ENCODE results near the gene SLC25A25.

SLC25A25 gene

DNA sequence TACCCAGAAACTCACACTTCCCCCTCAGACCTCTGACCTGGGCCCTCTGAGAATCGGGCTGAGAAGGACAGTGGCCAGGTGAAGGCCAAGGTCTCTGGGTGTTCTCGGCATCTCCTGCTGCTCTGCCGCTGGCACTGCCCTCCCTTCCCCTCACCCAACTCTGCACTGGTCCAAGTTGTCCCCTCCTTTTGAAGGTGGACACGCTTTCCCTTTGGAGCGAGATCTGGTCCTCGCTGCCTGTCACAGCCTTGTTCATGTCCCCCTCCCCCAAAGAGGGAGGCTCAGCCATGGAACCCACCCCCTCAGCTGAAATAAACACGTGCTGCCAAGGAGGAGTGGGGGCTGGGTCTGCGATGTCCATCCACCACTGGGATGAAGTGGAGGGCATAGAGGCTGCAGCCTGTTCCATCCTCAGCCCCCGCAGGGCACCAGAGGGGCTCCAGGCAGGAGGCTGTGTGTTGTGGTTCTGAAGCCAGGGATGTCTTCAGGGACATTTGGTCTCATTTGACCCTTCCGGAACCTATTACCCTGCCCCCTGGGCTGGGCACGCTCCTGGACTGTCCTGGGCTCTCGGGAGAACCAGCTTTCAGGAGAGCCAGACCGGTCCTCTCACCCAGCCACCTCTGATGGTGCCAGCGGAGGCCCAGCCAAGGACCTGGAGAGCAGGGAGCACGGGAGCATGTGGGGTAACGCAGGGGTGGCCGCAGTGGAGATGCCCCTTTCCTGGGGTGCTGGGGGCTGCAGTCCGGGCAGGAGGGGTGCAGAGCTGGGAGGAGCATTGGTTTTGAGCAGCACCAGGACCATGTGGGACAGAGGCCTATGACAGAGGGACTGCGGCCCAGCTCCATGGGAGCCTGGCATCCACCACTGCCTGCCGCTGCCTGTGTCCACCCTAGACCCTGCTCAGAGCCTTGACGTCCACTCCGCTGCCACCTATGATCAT lies 76.5 kb downstream of the SLC25A25 start:
- no peaks in the 10 kb centered on the region for H3K27me3 ChIP-seq (ENCODE audit: control insufficient read depth, insufficient read depth, low read length)
- H3K36me3 ChIP-seq (ENCODE audit: control insufficient read depth, insufficient read depth, low read length), result no peaks in the 10 kb centered on the region
- H3K4me1 ChIP-seq (ENCODE audit: control insufficient read depth, insufficient read depth, low read length), result no peaks in the 10 kb centered on the region
- no peak overlapping the region for H3K9ac ChIP-seq (ENCODE audit: low read depth, low read length)
- no peaks in the 10 kb centered on the region for H3K9me3 ChIP-seq (ENCODE audit: control insufficient read depth, insufficient read depth, low read length)
- H3K4me3 ChIP-seq (ENCODE audit: low read depth, low read length), result no peak overlapping the region

DNA sequence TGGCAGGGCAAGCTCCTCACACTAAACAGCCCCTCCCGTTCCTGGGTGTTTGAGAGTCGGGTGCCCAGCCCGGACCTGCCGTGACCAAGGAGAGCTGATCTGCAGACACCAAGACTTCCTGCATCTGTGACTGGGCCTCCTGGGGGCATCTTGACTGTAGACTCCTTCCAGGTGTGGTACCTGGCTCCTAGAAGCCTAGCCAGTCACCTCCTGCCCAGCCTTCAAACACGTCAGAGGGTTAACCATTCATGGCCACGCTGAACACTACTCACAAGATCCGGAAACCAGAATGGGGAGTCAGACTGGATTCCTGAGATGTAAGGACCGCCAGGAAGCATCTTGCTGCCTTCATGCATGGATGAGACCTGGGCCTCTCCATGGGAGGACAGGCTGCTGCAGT lies 77.5 kb downstream of the SLC25A25 start:
- Histone ChIP-seq H3K9me3 (ENCODE audit: control insufficient read depth, insufficient read depth, low read length) (no peaks in the 10 kb centered on the region), H3K36me3 (ENCODE audit: control insufficient read depth, insufficient read depth, low read length) (no peaks in the 10 kb centered on the region), H3K4me1 (ENCODE audit: control insufficient read depth, insufficient read depth, low read length) (no peaks in the 10 kb centered on the region), H3K27me3 (ENCODE audit: control insufficient read depth, insufficient read depth, low read length) (no peaks in the 10 kb centered on the region), H3K4me3 (ENCODE audit: low read depth, low read length) (no peak overlapping the region), H3K9ac (ENCODE audit: low read depth, low read length) (no peak overlapping the region)

DNA sequence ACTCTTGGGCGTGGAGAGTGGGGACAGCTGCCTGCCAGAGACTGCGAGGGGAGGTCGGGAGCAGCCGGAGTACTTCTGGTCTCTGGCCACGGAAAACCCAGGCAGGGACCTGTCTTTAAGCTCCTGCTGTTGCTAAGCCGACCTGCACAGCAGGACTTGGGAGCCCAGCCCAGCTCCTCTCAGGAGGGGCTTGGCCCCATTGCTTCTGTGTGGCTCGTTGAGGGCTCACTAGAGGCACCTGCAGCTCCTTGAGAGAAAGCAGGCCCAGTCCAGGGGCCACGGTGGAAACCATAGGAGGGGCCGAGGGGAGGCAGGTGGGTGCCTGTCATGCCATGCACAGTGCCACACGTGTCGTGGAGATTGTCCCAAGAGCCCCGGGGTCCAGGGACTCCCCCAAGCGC lies 77.9 kb downstream of the SLC25A25 start:
- peaks cover 1% of the 10 kb centered on the region for H3K4me1 ChIP-seq (ENCODE audit: control insufficient read depth, insufficient read depth, low read length)
- no peaks in the 10 kb centered on the region for H3K36me3 ChIP-seq (ENCODE audit: control insufficient read depth, insufficient read depth, low read length)
- H3K27me3 ChIP-seq (ENCODE audit: control insufficient read depth, insufficient read depth, low read length), result no peaks in the 10 kb centered on the region
- no peak overlapping the region for H3K9ac ChIP-seq (ENCODE audit: low read depth, low read length)
- no peaks in the 10 kb centered on the region for H3K9me3 ChIP-seq (ENCODE audit: control insufficient read depth, insufficient read depth, low read length)
- no peak overlapping the region for H3K4me3 ChIP-seq (ENCODE audit: low read depth, low read length)

DNA sequence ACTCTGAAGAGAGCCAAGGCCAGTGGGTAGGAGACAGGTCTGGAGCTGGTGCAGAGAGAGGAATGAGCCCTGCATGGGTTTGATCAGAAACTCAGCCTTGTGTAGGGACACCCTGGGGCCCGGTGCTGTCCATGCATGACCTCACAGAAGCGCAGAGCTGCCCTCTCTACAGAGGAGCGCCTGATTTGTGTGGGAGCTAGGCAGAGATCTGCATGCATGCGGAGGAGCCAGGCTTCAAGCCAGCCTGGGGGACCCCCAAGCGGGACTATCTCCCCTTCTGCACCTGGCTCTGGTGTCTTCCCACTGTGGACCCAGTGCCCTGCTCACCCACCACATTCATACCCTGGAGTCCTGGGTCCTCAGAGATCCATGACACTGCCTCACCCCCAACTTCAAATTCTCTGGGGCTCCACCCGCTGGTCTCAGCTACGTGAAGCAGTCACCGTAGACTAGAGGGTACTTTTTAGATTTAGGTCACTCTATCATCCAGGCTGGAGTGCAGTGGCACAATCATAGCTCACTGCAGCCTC lies 78.6 kb downstream of the SLC25A25 start:
- Histone ChIP-seq H3K9me3 (ENCODE audit: control insufficient read depth, insufficient read depth, low read length) (no peaks in the 10 kb centered on the region), H3K4me1 (ENCODE audit: control insufficient read depth, insufficient read depth, low read length) (peaks cover 2% of the 10 kb centered on the region), H3K27me3 (ENCODE audit: control insufficient read depth, insufficient read depth, low read length) (no peaks in the 10 kb centered on the region), H3K36me3 (ENCODE audit: control insufficient read depth, insufficient read depth, low read length) (no peaks in the 10 kb centered on the region), H3K9ac (ENCODE audit: low read depth, low read length) (no peak overlapping the region), H3K4me3 (ENCODE audit: low read depth, low read length) (no peak overlapping the region)

DNA sequence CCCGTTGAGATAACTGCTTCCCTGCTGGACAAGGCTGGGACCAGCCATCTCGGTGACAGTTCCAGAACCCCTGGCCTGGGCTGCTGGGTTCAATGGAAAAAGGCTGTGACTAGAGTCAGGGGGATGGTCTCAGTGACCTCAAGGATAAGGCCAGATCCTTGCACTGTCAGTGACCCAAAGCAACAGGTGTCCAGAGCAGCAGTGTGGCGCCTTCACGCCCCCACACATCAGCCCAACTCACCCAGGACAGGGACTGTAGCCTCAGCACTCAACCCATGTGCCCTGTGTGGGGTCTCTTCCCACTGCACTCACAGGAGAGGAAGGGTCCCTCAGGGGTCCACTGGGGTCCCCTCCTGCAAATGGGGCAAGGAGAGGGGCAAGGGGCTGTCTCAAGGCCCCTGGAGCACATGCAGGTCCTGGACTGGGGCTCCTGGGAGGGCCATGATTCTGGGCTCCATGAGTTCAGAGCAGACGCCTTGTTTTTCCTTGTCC lies 80.5 kb downstream of the SLC25A25 start:
- no peaks in the 10 kb centered on the region for H3K27me3 ChIP-seq (ENCODE audit: control insufficient read depth, insufficient read depth, low read length)
- no peak overlapping the region for H3K9ac ChIP-seq (ENCODE audit: low read depth, low read length)
- peaks cover 2% of the 10 kb centered on the region for H3K4me1 ChIP-seq (ENCODE audit: control insufficient read depth, insufficient read depth, low read length)
- H3K9me3 ChIP-seq (ENCODE audit: control insufficient read depth, insufficient read depth, low read length), result no peaks in the 10 kb centered on the region
- H3K4me3 ChIP-seq (ENCODE audit: low read depth, low read length), result no peak overlapping the region
- H3K36me3 ChIP-seq (ENCODE audit: control insufficient read depth, insufficient read depth, low read length), result no peaks in the 10 kb centered on the region

DNA sequence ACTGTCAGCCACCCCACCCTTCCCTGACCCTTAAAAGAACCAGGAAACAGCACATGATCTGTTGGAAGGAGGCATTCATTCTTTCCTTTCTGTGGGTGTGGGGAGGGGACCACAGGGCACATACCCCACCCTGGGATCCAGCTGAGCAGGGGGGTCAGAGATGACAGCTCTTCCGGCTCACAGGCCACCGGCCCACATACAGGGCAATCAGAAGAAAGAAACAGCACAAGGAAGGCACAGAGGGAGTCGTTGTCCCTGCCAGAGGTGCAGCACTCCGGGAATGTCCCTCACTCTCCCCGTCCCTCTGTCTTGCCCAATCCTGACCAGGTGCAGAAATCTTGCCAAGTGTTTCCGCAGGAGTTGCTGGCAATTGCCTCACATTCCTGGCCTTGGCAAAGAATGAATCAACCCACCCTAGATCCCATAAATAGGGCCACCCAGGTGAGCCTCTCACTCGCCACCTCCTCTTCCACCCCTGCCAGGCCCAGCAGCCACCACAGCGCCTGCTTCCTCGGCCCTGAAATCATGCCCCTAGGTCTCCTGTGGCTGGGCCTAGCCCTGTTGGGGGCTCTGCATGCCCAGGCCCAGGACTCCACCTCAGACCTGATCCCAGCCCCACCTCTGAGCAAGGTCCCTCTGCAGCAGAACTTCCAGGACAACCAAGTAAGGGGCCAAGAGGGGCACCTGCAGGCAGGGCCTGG lies 81.1 kb downstream of the SLC25A25 start, which contains the start of gene LCN2:
Gene LCN2, plus strand, starts transcription at position 453 of the 701 bp plus-strand sequence. Its CDS starts 73 bp downstream, at position 526.
- Histone ChIP-seq H3K9ac (ENCODE audit: low read depth, low read length) (no peak within 1 kb of the TSS), H3K4me1 (ENCODE audit: control insufficient read depth, insufficient read depth, low read length) (peaks cover 2% of the 10 kb centered on the region), H3K9me3 (ENCODE audit: control insufficient read depth, insufficient read depth, low read length) (no peaks in the 10 kb centered on the region)

DNA sequence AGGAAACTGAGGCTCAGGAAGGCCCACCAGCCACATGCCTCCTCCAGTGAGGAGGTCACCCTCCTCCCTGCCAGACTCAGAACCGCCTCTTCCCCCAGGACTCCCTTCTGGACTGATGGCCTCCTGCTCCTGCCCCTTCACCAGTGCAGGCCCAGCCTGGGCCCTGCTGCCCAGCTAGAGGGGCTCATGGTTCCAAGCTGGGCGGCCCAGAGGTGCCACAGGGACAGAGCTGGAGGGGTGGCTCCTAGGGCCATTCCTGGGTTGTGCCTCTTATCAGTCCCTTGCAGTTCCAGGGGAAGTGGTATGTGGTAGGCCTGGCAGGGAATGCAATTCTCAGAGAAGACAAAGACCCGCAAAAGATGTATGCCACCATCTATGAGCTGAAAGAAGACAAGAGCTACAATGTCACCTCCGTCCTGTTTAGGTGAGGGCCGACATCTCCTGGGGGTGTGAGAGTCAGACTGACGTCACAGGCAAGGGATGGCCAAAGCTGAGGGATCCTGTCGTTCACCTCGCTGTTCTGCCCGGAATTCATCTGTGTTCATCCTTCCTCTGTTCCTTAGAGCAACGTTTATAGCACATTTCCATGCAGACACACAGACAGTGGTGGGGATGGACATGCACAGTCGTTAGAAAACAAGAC lies 82.0 kb downstream of the SLC25A25 start:
- H3K9me3 ChIP-seq (ENCODE audit: control insufficient read depth, insufficient read depth, low read length), result no peaks in the 10 kb centered on the region
- H3K9ac ChIP-seq (ENCODE audit: low read depth, low read length), result no peak overlapping the region
- no peak overlapping the region for H3K4me3 ChIP-seq (ENCODE audit: low read depth, low read length)
- no peaks in the 10 kb centered on the region for H3K27me3 ChIP-seq (ENCODE audit: control insufficient read depth, insufficient read depth, low read length)
- H3K4me1 ChIP-seq (ENCODE audit: control insufficient read depth, insufficient read depth, low read length), result peaks cover 2% of the 10 kb centered on the region
- no peaks in the 10 kb centered on the region for H3K36me3 ChIP-seq (ENCODE audit: control insufficient read depth, insufficient read depth, low read length)

More for the DNA sequence above, 81.1 kb downstream of the SLC25A25 start, which contains the start of gene LCN2:
- Histone ChIP-seq H3K36me3 (ENCODE audit: control insufficient read depth, insufficient read depth, low read length) (no peaks in the 10 kb centered on the region), H3K27me3 (ENCODE audit: control insufficient read depth, insufficient read depth, low read length) (no peaks in the 10 kb centered on the region), H3K4me3 (ENCODE audit: low read depth, low read length) (no peak within 1 kb of the TSS)

DNA sequence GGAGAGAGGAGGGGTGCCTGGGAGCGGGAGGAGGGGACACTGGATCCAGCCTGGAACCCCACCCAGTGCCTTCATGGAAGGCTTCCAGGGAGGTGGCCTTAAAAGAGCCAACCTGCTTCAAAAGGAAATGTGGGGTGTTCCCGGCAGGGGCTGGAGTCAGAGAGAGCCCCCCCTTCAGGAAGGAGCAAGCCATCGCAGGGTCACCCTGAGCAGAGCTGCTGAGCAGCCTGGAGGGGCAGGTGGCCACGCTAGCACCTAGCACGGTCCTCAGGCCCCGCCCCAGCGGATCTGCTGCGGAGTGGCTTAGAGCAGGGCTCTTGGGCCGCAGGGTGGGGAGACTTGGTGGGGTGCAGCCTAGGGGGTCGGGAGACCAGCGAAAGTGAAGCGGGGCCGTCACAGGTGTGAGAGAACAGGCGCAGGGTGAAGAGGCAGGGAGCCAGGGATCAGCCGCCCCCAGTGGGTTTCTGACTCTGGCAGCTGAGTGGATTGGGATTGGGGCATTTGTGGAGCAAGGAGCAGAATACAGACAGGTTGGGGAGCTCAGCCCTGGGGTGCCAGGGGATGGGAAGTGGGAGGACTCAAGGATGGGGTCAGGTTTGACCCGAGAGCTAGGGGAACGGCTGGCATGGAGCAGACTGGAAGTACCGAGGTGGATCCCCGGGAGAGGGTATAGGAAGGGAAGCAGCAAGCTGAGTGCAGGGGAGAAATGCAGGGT lies 82.7 kb downstream of the SLC25A25 start:
- H3K4me3 ChIP-seq (ENCODE audit: low read depth, low read length), result no peak overlapping the region
- H3K27me3 ChIP-seq (ENCODE audit: control insufficient read depth, insufficient read depth, low read length), result no peaks in the 10 kb centered on the region
- H3K4me1 ChIP-seq (ENCODE audit: control insufficient read depth, insufficient read depth, low read length), result peaks cover 2% of the 10 kb centered on the region
- peak overlapping the region; percentile 70 for H3K9ac ChIP-seq (ENCODE audit: low read depth, low read length)
- H3K36me3 ChIP-seq (ENCODE audit: control insufficient read depth, insufficient read depth, low read length), result no peaks in the 10 kb centered on the region
- no peaks in the 10 kb centered on the region for H3K9me3 ChIP-seq (ENCODE audit: control insufficient read depth, insufficient read depth, low read length)

DNA sequence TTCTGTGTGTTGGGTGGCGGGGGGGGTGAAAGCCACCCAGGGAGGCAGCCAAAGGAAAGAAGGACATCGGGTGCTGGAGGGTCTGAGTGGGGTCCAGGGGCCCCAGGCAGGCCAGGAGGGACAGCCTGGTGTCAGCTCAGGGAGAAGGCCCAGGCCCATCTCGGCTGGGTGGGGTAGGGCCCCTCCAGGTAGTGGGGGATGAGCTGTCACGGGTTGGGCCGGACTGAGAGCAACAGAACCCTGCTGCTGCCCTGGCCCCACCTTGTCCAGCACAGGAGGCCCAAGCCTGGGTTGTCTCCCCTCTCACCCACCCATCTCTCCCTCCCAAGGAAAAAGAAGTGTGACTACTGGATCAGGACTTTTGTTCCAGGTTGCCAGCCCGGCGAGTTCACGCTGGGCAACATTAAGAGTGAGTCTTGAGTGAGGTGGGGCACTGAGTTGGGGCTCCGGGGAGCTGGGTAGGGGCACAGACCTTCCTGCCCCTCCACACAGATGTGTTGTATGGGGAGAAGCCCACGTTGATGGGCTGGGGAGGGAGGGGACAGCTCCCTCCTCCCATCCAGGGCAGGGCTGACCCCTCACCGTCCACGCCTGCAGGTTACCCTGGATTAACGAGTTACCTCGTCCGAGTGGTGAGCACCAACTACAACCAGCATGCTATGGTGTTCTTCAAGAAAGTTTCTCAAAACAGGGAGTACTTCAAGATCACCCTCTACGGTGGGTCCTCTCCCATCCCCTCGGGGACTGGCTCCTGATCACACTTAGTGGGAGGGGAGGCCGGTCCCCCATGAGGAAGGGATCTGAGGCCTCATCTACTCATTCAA lies 83.5 kb downstream of the SLC25A25 start:
- Histone ChIP-seq H3K9ac (ENCODE audit: low read depth, low read length) (no peak overlapping the region), H3K36me3 (ENCODE audit: control insufficient read depth, insufficient read depth, low read length) (no peaks in the 10 kb centered on the region), H3K4me1 (ENCODE audit: control insufficient read depth, insufficient read depth, low read length) (peaks cover 2% of the 10 kb centered on the region), H3K27me3 (ENCODE audit: control insufficient read depth, insufficient read depth, low read length) (no peaks in the 10 kb centered on the region), H3K9me3 (ENCODE audit: control insufficient read depth, insufficient read depth, low read length) (no peaks in the 10 kb centered on the region), H3K4me3 (ENCODE audit: low read depth, low read length) (no peak overlapping the region)

DNA sequence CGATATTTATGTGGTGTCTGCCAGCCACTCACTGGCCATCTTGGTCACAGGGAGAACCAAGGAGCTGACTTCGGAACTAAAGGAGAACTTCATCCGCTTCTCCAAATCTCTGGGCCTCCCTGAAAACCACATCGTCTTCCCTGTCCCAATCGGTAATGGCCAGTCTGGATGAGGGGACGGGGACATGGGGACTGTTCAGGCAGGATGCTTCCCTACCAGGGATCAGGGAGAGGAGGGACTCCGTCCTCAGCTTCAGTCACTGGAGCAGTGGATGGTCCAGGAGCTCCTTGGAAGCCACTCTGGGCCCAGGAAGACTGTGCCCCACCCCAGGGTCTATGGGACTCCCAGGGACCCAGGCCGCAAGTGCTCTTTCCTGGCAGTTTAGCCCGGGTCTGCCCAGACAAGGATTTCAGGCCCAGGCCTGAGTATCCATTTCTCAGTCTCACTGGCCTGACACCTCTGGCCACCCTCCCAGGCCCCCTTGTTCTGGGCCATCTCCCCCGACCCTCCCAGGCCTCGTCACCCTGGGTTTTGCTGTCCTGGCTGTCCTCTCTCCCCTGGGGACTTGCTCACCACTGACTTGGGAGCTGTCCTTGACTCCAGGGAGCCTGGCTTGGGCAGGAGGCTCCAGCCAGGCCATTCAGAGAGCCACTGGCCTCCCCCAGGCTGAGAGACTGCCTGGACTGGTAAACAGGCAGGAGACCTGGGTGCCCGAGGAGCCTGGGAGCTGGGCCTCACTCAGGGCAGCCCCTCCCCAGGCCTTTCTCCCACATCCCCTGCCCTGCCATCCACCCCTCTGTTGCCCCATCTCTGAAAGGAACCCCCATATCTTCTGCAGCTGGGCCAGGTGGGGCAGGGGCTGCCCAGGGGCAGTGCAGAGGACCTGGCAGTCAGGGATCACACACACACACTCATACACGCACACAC lies 84.4 kb downstream of the SLC25A25 start:
- Histone ChIP-seq H3K9me3 (ENCODE audit: control insufficient read depth, insufficient read depth, low read length) (no peaks in the 10 kb centered on the region), H3K4me3 (ENCODE audit: low read depth, low read length) (no peak overlapping the region), H3K27me3 (ENCODE audit: control insufficient read depth, insufficient read depth, low read length) (no peaks in the 10 kb centered on the region), H3K4me1 (ENCODE audit: control insufficient read depth, insufficient read depth, low read length) (peaks cover 2% of the 10 kb centered on the region), H3K9ac (ENCODE audit: low read depth, low read length) (no peak overlapping the region), H3K36me3 (ENCODE audit: control insufficient read depth, insufficient read depth, low read length) (no peaks in the 10 kb centered on the region)

Data from iPS-15b (cell line).